ENCODE data around the gene KRTAP4-8.

DNA sequence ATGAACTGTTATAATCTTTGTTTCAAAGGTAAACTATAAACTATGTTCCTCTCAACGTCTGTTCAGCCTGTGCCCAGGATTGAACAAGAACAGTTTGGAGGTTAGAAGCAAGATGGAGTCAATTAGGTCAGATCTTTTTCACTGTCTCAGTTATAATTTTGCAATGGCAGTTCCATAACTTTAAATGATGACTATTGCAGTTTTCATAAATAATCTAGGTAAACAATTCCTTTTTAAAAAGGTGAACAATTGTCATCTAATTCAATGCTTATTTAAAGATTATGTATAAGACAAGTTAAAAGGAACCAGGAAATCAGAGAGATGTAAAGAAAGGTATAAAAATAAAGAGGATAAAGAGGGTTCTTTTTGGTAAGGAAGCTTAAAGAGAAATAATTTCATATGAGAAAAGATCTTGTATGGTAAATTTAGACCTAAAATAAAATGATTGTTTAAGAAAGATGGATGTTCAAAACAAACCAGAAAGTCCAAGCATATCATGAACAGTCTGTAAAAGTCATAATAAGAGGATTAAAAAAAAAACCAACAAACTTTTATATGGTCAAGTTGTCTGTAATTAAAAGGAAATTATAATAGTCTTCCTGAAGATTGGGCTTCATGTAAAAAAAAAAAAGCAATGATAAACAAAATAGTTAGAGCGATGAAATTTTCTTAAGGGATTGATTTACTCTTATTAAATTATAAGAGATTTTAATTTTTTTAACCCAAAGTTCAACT lies 13.4 kb upstream of the KRTAP4-8 start:
- TF ChIP-seq, protein P1, sequence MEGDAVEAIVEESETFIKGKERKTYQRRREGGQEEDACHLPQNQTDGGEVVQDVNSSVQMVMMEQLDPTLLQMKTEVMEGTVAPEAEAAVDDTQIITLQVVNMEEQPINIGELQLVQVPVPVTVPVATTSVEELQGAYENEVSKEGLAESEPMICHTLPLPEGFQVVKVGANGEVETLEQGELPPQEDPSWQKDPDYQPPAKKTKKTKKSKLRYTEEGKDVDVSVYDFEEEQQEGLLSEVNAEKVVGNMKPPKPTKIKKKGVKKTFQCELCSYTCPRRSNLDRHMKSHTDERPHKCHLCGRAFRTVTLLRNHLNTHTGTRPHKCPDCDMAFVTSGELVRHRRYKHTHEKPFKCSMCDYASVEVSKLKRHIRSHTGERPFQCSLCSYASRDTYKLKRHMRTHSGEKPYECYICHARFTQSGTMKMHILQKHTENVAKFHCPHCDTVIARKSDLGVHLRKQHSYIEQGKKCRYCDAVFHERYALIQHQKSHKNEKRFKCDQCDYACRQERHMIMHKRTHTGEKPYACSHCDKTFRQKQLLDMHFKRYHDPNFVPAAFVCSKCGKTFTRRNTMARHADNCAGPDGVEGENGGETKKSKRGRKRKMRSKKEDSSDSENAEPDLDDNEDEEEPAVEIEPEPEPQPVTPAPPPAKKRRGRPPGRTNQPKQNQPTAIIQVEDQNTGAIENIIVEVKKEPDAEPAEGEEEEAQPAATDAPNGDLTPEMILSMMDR (IDR thresholded peaks at IDR 0.05): no peak
- TF ChIP-seq POLR2AphosphoS5 (IDR thresholded peaks at IDR 0.05; ENCODE audit: insufficient read depth in 1 of 2, low read depth in 1 of 2) (no peak), POLR2A (IDR thresholded peaks at IDR 0.05) (no peak)
